IMR-90 (cell line): ENCODE results near the gene BLVRA. TPM values are rescaled to one million over a fixed set of nuclear protein-coding genes. Genes with fewer than 3 reads are reported as not detected.

Source experiments
- ATAC-seq: fragments of 200-7000 bp; cut with Tn5 transposase; 2 replicates; pipeline ENCODE4 v1.9.1; 2020; ENCODE audit warnings: low read depth, mild to moderate bottlenecking, moderate library complexity
- BruUV-seq: library from RNA; stranded (reverse); fragments of 400-500 nt; replicated peaks from 2 replicates; lab custom pipeline; 2021; lab: Mats Ljungman, UMichigan
- CTCF ChIA-PET: fragments of 300-600 bp; formaldehyde crosslinking; extraction: SDS; loops from one replicate; lab custom pipeline; 2021; ENCODE audit warnings: antibody characterized with exemption; lab: Yijun Ruan, JAX
- POLR2A ChIA-PET: fragments of 300-600 bp; sonication (Branson Sonifier 250); formaldehyde crosslinking; loops from one replicate; lab custom pipeline; 2022; ENCODE audit warnings: antibody characterized with exemption; ENCODE audit not compliant: unreplicated experiment; lab: Charles Lee
- DNase-seq: peaks from one replicate; pipeline ENCODE4 v3.0.0; 2013
- H2AFZ ChIP-seq: replicated peaks from 2 replicates; pipeline ENCODE3; 2013; ENCODE audit warnings: low read length, mild to moderate bottlenecking; ENCODE audit not compliant: poor library complexity
- H2AK5ac ChIP-seq: 2 replicates; pipeline ENCODE4 v1.6.1; 2013; ENCODE audit warnings: low read depth, low read length, inconsistent platforms
- H2AK9ac ChIP-seq: replicated peaks from 2 replicates; pipeline ENCODE3; 2013; ENCODE audit warnings: mild to moderate bottlenecking, low read depth, low read length, moderate library complexity; ENCODE audit not compliant: poor library complexity
- H2BK120ac ChIP-seq: 2 replicates; pipeline ENCODE4 v1.6.1; 2013; ENCODE audit warnings: low read depth, low read length, inconsistent platforms
- H2BK15ac ChIP-seq: 3 replicates; pipeline ENCODE4 v1.6.1; 2013; ENCODE audit warnings: low read depth, low read length, inconsistent platforms
- H2BK20ac ChIP-seq: 2 replicates; pipeline ENCODE4 v1.6.1; 2013; ENCODE audit warnings: low read depth, mild to moderate bottlenecking, inconsistent platforms, low read length, moderate library complexity
- H2BK5ac ChIP-seq: 2 replicates; pipeline ENCODE4 v1.6.1; 2013; ENCODE audit warnings: mild to moderate bottlenecking, low read depth, low read length, inconsistent platforms; ENCODE audit not compliant: poor library complexity, severe bottlenecking
- H3K14ac ChIP-seq: replicated peaks from 2 replicates; pipeline ENCODE4 v1.6.1; 2013; ENCODE audit warnings: low read depth, low read length, inconsistent platforms
- H3K18ac ChIP-seq: 2 replicates; pipeline ENCODE4 v1.6.1; 2013; ENCODE audit warnings: low read depth, low read length, control low read depth
- H3K23ac ChIP-seq: 2 replicates; pipeline ENCODE4 v1.6.1; 2013; ENCODE audit warnings: low read depth, low read length, inconsistent platforms
- H3K27ac ChIP-seq: 2 replicates; pipeline ENCODE4 v1.5.1; 2013; ENCODE audit warnings: mild to moderate bottlenecking, control low read depth, low read length; ENCODE audit not compliant: insufficient read depth
- H3K27me3 ChIP-seq: 2 replicates; pipeline ENCODE4 v1.6.1; 2013; ENCODE audit warnings: low read length; ENCODE audit not compliant: control insufficient read depth, insufficient read depth
- H3K36me3 ChIP-seq: 2 replicates; pipeline ENCODE4 v1.6.1; 2013; ENCODE audit warnings: low read length, mixed read lengths; ENCODE audit not compliant: control insufficient read depth, insufficient read depth
- H3K4ac ChIP-seq: 2 replicates; pipeline ENCODE4 v1.6.1; 2013; ENCODE audit warnings: low read depth, low read length, inconsistent platforms
- H3K4me1 ChIP-seq: 2 replicates; pipeline ENCODE4 v1.6.1; 2013; ENCODE audit warnings: low read length, mixed read lengths; ENCODE audit not compliant: control insufficient read depth, insufficient read depth
- H3K4me2 ChIP-seq: 2 replicates; pipeline ENCODE4 v1.6.1; 2013; ENCODE audit warnings: low read depth, mild to moderate bottlenecking, control low read depth, low read length, moderate library complexity
- H3K4me3 ChIP-seq: 2 replicates; pipeline ENCODE4 v1.5.1; 2013; ENCODE audit warnings: low read depth, mild to moderate bottlenecking, control low read depth, low read length, moderate library complexity; ENCODE audit not compliant: insufficient read depth
- H3K56ac ChIP-seq: 2 replicates; pipeline ENCODE4 v1.6.1; 2013; ENCODE audit warnings: low read length, inconsistent platforms; ENCODE audit not compliant: insufficient read depth; ENCODE audit errors: extremely low read depth
- H3K79me1 ChIP-seq, 2 experiments: 2 replicates each; pipeline ENCODE4 v1.6.1; 2013; ENCODE audit warnings: low read length in 2 of 2, inconsistent platforms in 1 of 2, low read depth in 1 of 2
- H3K9ac ChIP-seq: 2 replicates; pipeline ENCODE4 v1.6.1; 2013; ENCODE audit warnings: low read depth, low read length, control low read depth
- H3K9me1 ChIP-seq: 2 replicates; pipeline ENCODE4 v1.6.1; 2013; ENCODE audit warnings: low read length, inconsistent platforms; ENCODE audit not compliant: insufficient read depth
- H3K9me3 ChIP-seq: 2 replicates; pipeline ENCODE4 v1.6.1; 2013; ENCODE audit warnings: low read length; ENCODE audit not compliant: control insufficient read depth, insufficient read depth
- H4K20me1 ChIP-seq: 2 replicates; pipeline ENCODE4 v1.6.1; 2013; ENCODE audit warnings: low read length, inconsistent platforms; ENCODE audit not compliant: insufficient read depth
- H4K5ac ChIP-seq: 2 replicates; pipeline ENCODE4 v1.6.1; 2013; ENCODE audit warnings: mild to moderate bottlenecking, low read depth, low read length, control low read depth
- H4K8ac ChIP-seq, 2 experiments: 2 replicates each; pipeline ENCODE4 v1.6.1; 2013; ENCODE audit warnings: low read depth in 2 of 2, low read length in 2 of 2, control low read depth in 1 of 2, inconsistent platforms in 1 of 2
- H4K91ac ChIP-seq: 2 replicates; pipeline ENCODE4 v1.6.1; 2013; ENCODE audit warnings: low read depth, low read length, inconsistent platforms; ENCODE audit not compliant: insufficient read depth
- BHLHE40 ChIP-seq: fragments of 150-350 bp; IDR thresholded peaks from 2 replicates; pipeline ENCODE4 v1.6.1; 2016; ENCODE audit warnings: mild to moderate bottlenecking, low read depth, low read length
- CEBPB ChIP-seq: IDR thresholded peaks from 2 replicates; pipeline ENCODE4 v1.6.1; 2012; ENCODE audit warnings: low read depth, low read length, improper control_type of control experiment
- FOS ChIP-seq: fragments of 150-350 bp; IDR thresholded peaks from 2 replicates; pipeline ENCODE4 v1.6.1; 2016; ENCODE audit warnings: low read depth, low read length
- MAZ ChIP-seq: IDR thresholded peaks from 2 replicates; pipeline ENCODE4 v1.6.1; 2012; ENCODE audit warnings: low read depth, mild to moderate bottlenecking, low read length, improper control_type of control experiment, moderate library complexity, borderline replicate concordance
- MXI1 ChIP-seq: IDR thresholded peaks from 2 replicates; pipeline ENCODE4 v1.6.1; 2012; ENCODE audit warnings: low read depth, mild to moderate bottlenecking, low read length, moderate library complexity, borderline replicate concordance
- POLR2A ChIP-seq: IDR thresholded peaks from 2 replicates; pipeline ENCODE4 v1.6.1; 2012; ENCODE audit warnings: mild to moderate bottlenecking, low read depth, low read length
- RFX5 ChIP-seq: IDR thresholded peaks from 2 replicates; pipeline ENCODE4 v1.8.0; 2012; ENCODE audit warnings: low read depth, mild to moderate bottlenecking, low read length, moderate library complexity
- SMC3 ChIP-seq: fragments of 150-350 bp; IDR thresholded peaks from 2 replicates; pipeline ENCODE4 v1.6.1; 2016; ENCODE audit warnings: low read depth, mild to moderate bottlenecking, antibody characterized with exemption, low read length, moderate library complexity
- WGBS, 2 experiments: methylation state at CpG; one replicate each; pipeline versions ENCODE4 v1.1.5 to v1.1.7; 2013; ENCODE audit warnings: missing lambda C conversion rate in 2 of 2; ENCODE audit not compliant: insufficient read length in 1 of 2; ENCODE audit errors: extremely low coverage in 2 of 2; 5-methylcytosine and 5-hydroxymethylcytosine counted together
- dilution Hi-C: fragments of 300-500 bp; cut with HindIII; formaldehyde crosslinking; loops from one replicate; pipeline ENCODE4 v1.14.3; 2018; ENCODE audit warnings: low sequenced_read_pairs; ENCODE audit not compliant: unreplicated experiment
- in situ Hi-C: fragments of 300-500 bp; cut with MboI; formaldehyde crosslinking; loops from 3 replicates; pipeline ENCODE4 v1.14.3; 2019; ENCODE audit warnings: low sequenced_read_pairs, inconsistent platforms, mixed read lengths
- intact Hi-C: fragments of 100-400 bp; cut with micrococcal nuclease; formaldehyde crosslinking; loops from 2 replicates; pipeline ENCODE4 v1.10.0; 2022
- polyA plus RNA-seq, 3 experiments: library from polyadenylated mRNA; depleted of rRNA; stranded (reverse); fragments of >200 nt; gene quantifications; 2 replicates each; pipeline ENCODE4 v1.2.3, GENCODE V29; 2012; ENCODE audit warnings: low replicate concordance in 1 of 3
- total RNA-seq: library from RNA; depleted of rRNA; stranded (reverse); fragments of >200 nt; gene quantifications from 2 replicates; pipeline ENCODE4 v1.2.3, GENCODE V29; 2012
- TF ChIP-seq, protein P1 (sequence below): fragments of 150-350 bp; IDR thresholded peaks from 2 replicates; pipeline ENCODE4 v1.6.1; 2017; ENCODE audit warnings: mild to moderate bottlenecking, antibody characterized with exemption, low read length, low read depth

BLVRA gene
- total and polyA plus RNA-seq, 2 of the 4 experiments (the other 2 are of a cell fraction): 32.3 to 47.1 TPM

DNA sequence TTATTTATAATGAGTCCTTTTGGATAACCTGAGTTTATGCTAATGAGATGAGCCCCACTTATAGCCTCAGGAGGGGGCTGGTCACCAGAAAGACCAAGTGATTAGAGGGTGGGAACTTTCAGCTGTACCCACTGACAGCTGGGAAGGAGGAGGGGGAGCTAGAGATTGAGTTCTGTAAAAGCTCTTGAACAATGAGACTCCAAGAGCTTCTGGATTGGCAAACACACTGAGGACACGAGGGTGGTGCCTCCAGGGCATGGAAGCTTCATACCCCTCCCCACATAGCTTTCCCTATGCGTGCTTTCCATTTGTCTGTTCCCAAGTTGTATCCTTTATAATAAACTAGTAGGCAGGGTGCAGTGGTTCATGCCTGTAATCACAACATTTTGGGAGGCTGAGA is 90.6 kb downstream of the BLVRA start:
- WGBS, 2 experiments: no CpG with 5 or more reads among the region's 2 CpGs
- CTCF ChIA-PET: interaction anchor here (0.6 to 2.3 kb wide), 2 partner anchors 10 to 21 kb away, joined by 3 to 10 read pairs; no protein-coding TSS in a partner anchor
- in situ Hi-C loops: loop anchor here (25.0 kb wide), 1 partner anchor 912 kb away; the partner anchor contains the start of genes MRPL32 and PSMA2

More for the DNA sequence above, 90.6 kb downstream of the BLVRA start:
- TF ChIP-seq SMC3 (no peak), MAZ (no peak), MXI1 (no peak), CEBPB (no peak), POLR2A (no peak), FOS (no peak), RFX5 (no peak), BHLHE40 (no peak)
- TF ChIP-seq, protein P1, sequence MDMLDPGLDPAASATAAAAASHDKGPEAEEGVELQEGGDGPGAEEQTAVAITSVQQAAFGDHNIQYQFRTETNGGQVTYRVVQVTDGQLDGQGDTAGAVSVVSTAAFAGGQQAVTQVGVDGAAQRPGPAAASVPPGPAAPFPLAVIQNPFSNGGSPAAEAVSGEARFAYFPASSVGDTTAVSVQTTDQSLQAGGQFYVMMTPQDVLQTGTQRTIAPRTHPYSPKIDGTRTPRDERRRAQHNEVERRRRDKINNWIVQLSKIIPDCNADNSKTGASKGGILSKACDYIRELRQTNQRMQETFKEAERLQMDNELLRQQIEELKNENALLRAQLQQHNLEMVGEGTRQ: no peak
- H3K4me1 ChIP-seq: no peaks in the 10 kb centered on the region
- no peak overlapping the region for H4K5ac ChIP-seq
- H2BK120ac ChIP-seq: no peak overlapping the region
- no peak overlapping the region for H3K4ac ChIP-seq
- H3K4me2 ChIP-seq: no peak overlapping the region
- H3K27me3 ChIP-seq: peaks cover 5% of the 10 kb centered on the region; the same call in 1 of the 2 replicates
- no peaks in the 10 kb centered on the region for H3K79me1 ChIP-seq
- H2BK5ac ChIP-seq: no peak overlapping the region
- H4K91ac ChIP-seq: no peak overlapping the region
- no peak overlapping the region for H3K23ac ChIP-seq
- H3K27ac ChIP-seq: no peak overlapping the region
- H3K14ac ChIP-seq: no peak overlapping the region
- no peak overlapping the region for H2AK5ac ChIP-seq
- H3K56ac ChIP-seq: no peak overlapping the region
- dilution Hi-C loops (no loop called here), intact Hi-C loops (no loop called here)
- no peak overlapping the region for H3K18ac ChIP-seq
- no peak for ATAC-seq
- H4K8ac ChIP-seq: no peak overlapping the region
- H4K20me1 ChIP-seq: no peaks in the 10 kb centered on the region
- no peak overlapping the region for H2AK9ac ChIP-seq
- no peaks in the 10 kb centered on the region for H3K9me1 ChIP-seq
- H2BK15ac ChIP-seq: no peak overlapping the region
- no TSS peak for BruUV-seq
- POLR2A ChIA-PET: no interaction called here
- no peak overlapping the region for H2BK20ac ChIP-seq
- H3K9me3 ChIP-seq: no peaks in the 10 kb centered on the region; the same call in 1 of the 2 replicates
- no peak overlapping the region for H2AFZ ChIP-seq
- no peak for DNase-seq
- no peak overlapping the region for H3K4me3 ChIP-seq
- H3K9ac ChIP-seq: no peak overlapping the region
- no peaks in the 10 kb centered on the region for H3K36me3 ChIP-seq
